Peyer's patch (tissue), 4 donors: ENCODE measurements around the gene CHCHD4. TPM values are rescaled to one million over a fixed set of nuclear protein-coding genes. Genes with fewer than 3 reads are reported as not detected.
A peak's percentile ranks its signal among the peaks of the same experiment; 100 is the strongest.

Experiments
- DNase-seq, 3 donors: peaks; one replicate each; pipeline ENCODE4 v3.0.0-alpha.2; 2017 to 2019
- H3K27ac ChIP-seq, 4 donors: fragments of 200-600 bp; sonication (generic); one replicate each; pipeline ENCODE4 v1.5.1; 2016 to 2019
- H3K27me3 ChIP-seq, 2 donors: fragments of 200-600 bp; sonication (generic); one replicate each; pipeline ENCODE4 v1.5.1; 2019
- H3K36me3 ChIP-seq, 3 donors: fragments of 200-600 bp; sonication (generic); one replicate each; pipeline ENCODE4 v1.5.1; 2016 to 2019
- H3K4me1 ChIP-seq, 4 donors: fragments of 200-600 bp; sonication (generic); one replicate each; pipeline ENCODE4 v1.5.1; 2016 to 2019
- H3K4me3 ChIP-seq, 4 donors: fragments of 200-600 bp; sonication (generic); 1 replicate in 3 of 4; 2 replicates in 1 of 4; pipeline ENCODE4 v1.5.1; 2016 to 2019; ENCODE audit warnings: mild to moderate bottlenecking in 1 of 4
- H3K9me3 ChIP-seq, 4 donors: fragments of 200-600 bp; sonication (generic); one replicate each; pipeline ENCODE4 v1.5.1; 2016 to 2019; ENCODE audit warnings: mild to moderate bottlenecking in 1 of 4
- CTCF ChIP-seq, 6 experiments: fragments of 450-650 bp in 4 of 6; fragments of 200-600 bp in 2 of 6; sonication (generic) in 1 of 6; IDR thresholded peaks; one replicate each; pipeline ENCODE4 v1.5.1; 2017 to 2019; ENCODE audit warnings: antibody characterized with exemption in 6 of 6, mild to moderate bottlenecking in 3 of 6, moderate library complexity in 1 of 6
- POLR2A ChIP-seq, 2 donors: fragments of 450-650 bp; IDR thresholded peaks; one replicate each; pipeline ENCODE4 v1.5.1; 2017; ENCODE audit warnings: antibody characterized with exemption in 2 of 2, mild to moderate bottlenecking in 2 of 2, moderate library complexity in 2 of 2
- total RNA-seq, 4 donors: library from RNA; depleted of rRNA; stranded (reverse); fragments of >200 nt; gene quantifications; one replicate each; pipeline ENCODE4 v1.1.0, GENCODE V29; 2016

Gene CHCHD4
- total RNA-seq, 4 donors from 2014 or later, result 10.7 to 15.7 (median 11.6) TPM

- Histone ChIP-seq H3K4me1 (peaks cover 0 to 32% (median 15%) of the 10 kb centered on the region in 4 donors), H3K27ac (peak overlapping the region in 2 of 4 donors; percentile 92 to 94)
These were observed 2.3 kb upstream of the CHCHD4 start for GRCh38 chr3:14126887-14127505.

DNA sequence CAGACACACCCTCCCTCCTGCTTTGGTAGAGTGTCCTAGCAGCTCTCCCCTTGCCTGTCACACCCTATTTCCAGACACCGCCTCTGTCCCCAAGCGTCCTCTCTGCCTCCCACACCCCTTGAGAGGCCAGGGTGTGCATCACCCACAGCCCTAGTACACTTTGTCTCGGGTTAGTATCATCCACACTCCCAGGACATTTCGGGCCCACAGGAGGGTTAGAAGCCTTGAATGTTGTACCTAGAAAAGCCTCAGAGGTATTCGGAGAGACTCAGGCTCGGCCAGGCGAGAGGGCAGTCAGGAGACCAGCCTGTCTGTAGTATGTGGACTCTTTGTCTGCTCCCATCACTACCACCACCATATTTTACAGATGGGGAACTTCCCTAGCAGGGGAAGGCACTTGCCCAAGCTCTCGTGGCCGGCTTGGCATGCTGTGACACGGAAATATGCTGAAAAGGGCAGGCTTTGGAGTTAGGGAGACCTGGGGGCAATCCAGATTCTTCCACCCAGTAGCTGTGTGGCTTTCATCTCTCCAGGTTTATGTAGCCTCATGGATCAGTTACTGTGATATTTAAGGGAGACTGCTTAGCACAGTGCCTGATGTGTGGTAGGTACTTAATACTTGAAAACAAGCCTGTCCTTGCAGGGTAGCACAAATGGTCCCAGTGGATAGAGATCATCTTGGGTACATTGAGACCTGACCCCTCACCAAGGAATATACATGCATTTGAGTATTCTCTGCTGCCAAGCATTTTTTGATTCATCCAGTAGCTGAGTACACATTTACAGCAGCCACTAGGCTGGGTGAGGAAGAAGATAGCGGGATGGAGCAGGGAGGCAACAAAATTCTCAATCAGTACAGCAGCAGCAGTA lies 1.6 kb upstream of the CHCHD4 start:
- DNase-seq, result peak in 1 of 3 donors; percentile 79
- Histone ChIP-seq H3K4me1 (peaks cover 0 to 32% (median 15%) of the 10 kb centered on the region in 4 donors), H3K4me3 (peak overlapping the region; percentile 64 to 91 (median 84)), H3K27ac (peak overlapping the region; percentile 90 to 94 (median 92)), H3K36me3 (peaks cover 0 to 39% (median 0%) of the 10 kb centered on the region in 3 donors), H3K27me3 (no peaks in the 10 kb centered on the region), H3K9me3 (no peaks in the 10 kb centered on the region)
- TF ChIP-seq CTCF (IDR thresholded peaks at IDR 0.05) (no peak), POLR2A (IDR thresholded peaks at IDR 0.05) (no peak)

More at GRCh38 chr3:14126887-14127505, 2.3 kb upstream of the CHCHD4 start:
- H3K4me3 ChIP-seq, result peak overlapping the region in 1 of 4 donors; percentile 91
- TF ChIP-seq POLR2A (IDR thresholded peaks at IDR 0.05), result no peak
- TF ChIP-seq CTCF (IDR thresholded peaks at IDR 0.05), result no peak
- H3K9me3 ChIP-seq, result no peaks in the 10 kb centered on the region
- no peak for DNase-seq
- peaks cover 0 to 47% (median 0%) of the 10 kb centered on the region in 3 donors for H3K36me3 ChIP-seq
- no peaks in the 10 kb centered on the region for H3K27me3 ChIP-seq

DNA sequence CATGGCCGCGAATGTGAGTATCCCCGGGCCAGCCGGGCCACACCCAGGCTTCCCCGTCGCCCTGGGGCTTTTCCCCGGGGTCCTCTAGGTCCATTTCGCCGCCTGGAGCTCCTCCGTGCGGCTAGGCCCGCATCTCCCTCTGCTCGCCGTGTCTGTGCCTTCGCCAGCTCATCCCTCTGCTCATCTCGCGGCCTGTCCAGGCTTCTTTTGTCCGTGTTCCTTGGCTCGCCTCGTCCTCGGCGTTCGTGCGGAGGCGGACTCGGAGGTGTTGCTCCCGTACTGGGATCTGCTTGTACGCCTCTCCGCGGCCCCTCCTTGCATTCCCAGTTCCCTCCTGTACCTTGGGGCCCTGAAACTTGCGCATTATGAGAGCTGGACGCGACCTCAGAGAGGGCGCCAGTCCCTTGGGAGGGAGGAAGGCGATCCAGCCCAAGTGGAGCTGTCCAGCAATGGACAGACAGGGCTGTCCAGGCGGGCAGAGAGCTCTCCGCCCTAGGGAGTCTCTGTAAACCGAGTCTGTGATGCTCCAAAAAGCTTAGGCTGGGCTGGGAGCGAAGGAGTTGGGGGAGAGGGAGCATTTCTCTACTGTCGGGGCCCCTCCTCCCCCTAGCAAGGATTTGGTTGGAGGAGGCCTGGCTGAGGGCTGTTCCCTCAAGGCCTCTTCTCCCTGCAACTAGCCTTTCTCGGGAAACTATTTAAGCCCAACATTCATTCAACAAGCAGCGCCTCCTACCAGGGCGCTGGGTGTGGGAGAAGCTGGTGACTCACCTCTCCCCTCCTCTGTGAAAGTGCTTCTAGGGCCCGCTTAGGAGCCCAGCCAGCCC lies 735 bp upstream of the CHCHD4 start:
- Histone ChIP-seq H3K4me3 (peak overlapping the region; percentile 64 to 91 (median 84)), H3K27me3 (no peaks in the 10 kb centered on the region), H3K4me1 (peaks cover 0 to 32% (median 15%) of the 10 kb centered on the region in 4 donors), H3K27ac (peak overlapping the region; percentile 90 to 94 (median 92)), H3K36me3 (peaks cover 0 to 31% (median 0%) of the 10 kb centered on the region in 3 donors), H3K9me3 (no peaks in the 10 kb centered on the region)
- no peak for TF ChIP-seq CTCF (IDR thresholded peaks at IDR 0.05)
- peak; percentile 16 to 61 for TF ChIP-seq POLR2A (IDR thresholded peaks at IDR 0.05)
- DNase-seq, result peak in 1 of 3 donors; percentile 83

GRCh38 chr3:14124223-14124614 lies 451 bp downstream of the CHCHD4 start:
- no peaks in the 10 kb centered on the region for H3K9me3 ChIP-seq
- peak overlapping the region; percentile 64 to 91 (median 84) for H3K4me3 ChIP-seq
- no peaks in the 10 kb centered on the region for H3K27me3 ChIP-seq
- peak; percentile 73 to 89 (median 83) for DNase-seq
- peaks cover 0 to 19% (median 0%) of the 10 kb centered on the region in 3 donors for H3K36me3 ChIP-seq
- peaks cover 0 to 32% (median 15%) of the 10 kb centered on the region in 4 donors for H3K4me1 ChIP-seq
- TF ChIP-seq POLR2A (IDR thresholded peaks at IDR 0.05) (no peak), CTCF (IDR thresholded peaks at IDR 0.05) (no peak)
- H3K27ac ChIP-seq, result peak overlapping the region; percentile 90 to 94 (median 92)
